Heart right ventricle (tissue), 16 donors: Measurements from ENCODE around the gene ULBP2. TPM values are rescaled to one million over a fixed set of nuclear protein-coding genes. Genes with fewer than 3 reads are reported as not detected.

ENCODE experiments used
- ATAC-seq, 8 donors: fragments of 200-7000 bp; cut with Tn5 transposase; one replicate each; pipeline ENCODE4 v1.9.1; 2020; ENCODE audit warnings: mild to moderate bottlenecking in 8 of 8, moderate library complexity in 8 of 8, moderate number of reproducible peaks in 1 of 8
- DNase-seq, 2 donors: peaks; one replicate each; pipeline ENCODE4 v3.0.0-alpha.2; 2020
- H3K27ac ChIP-seq, 10 donors: fragments of 200-600 bp; sonication (generic) in 2 of 10; one replicate each; pipeline versions ENCODE4 v1.5.0 to v1.8.0; 2020 to 2022; ENCODE audit warnings: mild to moderate bottlenecking in 3 of 10
- H3K27me3 ChIP-seq, 7 donors: fragments of 200-600 bp; one replicate each; pipeline ENCODE4 v1.8.0; 2021 to 2022; ENCODE audit warnings: mild to moderate bottlenecking in 2 of 7
- H3K36me3 ChIP-seq, 9 donors: fragments of 200-600 bp; sonication (generic) in 1 of 9; one replicate each; pipeline versions ENCODE4 v1.5.0 to v1.8.0; 2020 to 2022; ENCODE audit warnings: mild to moderate bottlenecking in 2 of 9
- H3K4me1 ChIP-seq, 9 donors: fragments of 200-600 bp; sonication (generic) in 1 of 9; one replicate each; pipeline versions ENCODE4 v1.5.0 to v1.8.0; 2020 to 2022; ENCODE audit warnings: mild to moderate bottlenecking in 4 of 9
- H3K4me3 ChIP-seq, 10 donors: fragments of 200-600 bp; sonication (generic) in 2 of 10; one replicate each; pipeline versions ENCODE4 v1.5.0 to v1.8.0; 2020 to 2022; ENCODE audit warnings: mild to moderate bottlenecking in 7 of 10, moderate library complexity in 2 of 10
- H3K9me3 ChIP-seq, 11 donors: fragments of 200-600 bp in 10 of 11; sonication (generic) in 2 of 11; one replicate each; pipeline versions ENCODE4 v1.5.0 to v1.8.0; 2013 to 2022; ENCODE audit warnings: mild to moderate bottlenecking in 2 of 11, control low read depth in 1 of 11, moderate library complexity in 1 of 11
- WGBS, 2 donors: extraction: QIAGEN DNeasy Blood & Tissue Kit; methylation state at CpG; one replicate each; pipeline ENCODE4 v1.1.7; 2013; ENCODE audit warnings: inconsistent platforms in 1 of 2; 5-methylcytosine and 5-hydroxymethylcytosine counted together
- intact Hi-C, 10 donors: fragments of 100-400 bp; cut with DNase I; formaldehyde crosslinking; loops; one replicate each; pipeline versions ENCODE4 v1.11.1 to v1.14.2; 2022
- polyA plus RNA-seq, 2 donors: library from polyadenylated mRNA; stranded (reverse); fragments of 200-250 nt; gene quantifications; one replicate each; pipeline ENCODE4 v1.2.3, GENCODE V29; 2013
- total RNA-seq, 10 donors: library from RNA; stranded (reverse); fragmentation: NEBNext Ultra II Directional in 3 of 10; extraction: Animal tissue kit (Norgen Biotek cat#: 25700) in 3 of 10; gene quantifications; one replicate each; pipeline versions ENCODE4 v1.2.1 to v1.2.4, GENCODE V29; 2021 to 2023
- TF ChIP-seq, protein P1 (sequence below), 9 donors: fragments of 200-600 bp; sonication (generic) in 2 of 9; IDR thresholded peaks; one replicate each; pipeline versions ENCODE4 v1.5.0 to v1.8.0; 2021 to 2022; ENCODE audit warnings: antibody characterized with exemption in 9 of 9, mild to moderate bottlenecking in 5 of 9, moderate library complexity in 1 of 9
- donor health status: Arrhythmogenic right ventricular cardiomyopathy.
- donor health status: ischemic (EF 13 %, LVEDD 7.1; RV severe dilation, severe dysfunction).
- donor health status: healthy with polysubstance abuse.
- donor health status: DM: no; HTN: yes; CAD: no.
- donor health status: DM: no; HTN: no; CAD: no.
- donor health status: ischemic (EF 25% LVEDD 6.9; RV normal size, moderate dysfunction).
- donor health status: ischemic (EF 25% LVEDD 5.7; RV mildly dilated, moderate dysfunction).
- donor health status: healthy.
- donor health status: DM: yes; HTN: yes; CAD: no.
- donor health status: Ischemic cardiomyopathy.
- donor health status: ischemic (EF 35%, LVEDD 5.7; RV mildly dilated, moderate dysfunction).
- donor health status: nonischemic (EF 11% LVEDD 7.7; RV severe dilation, severe dysfunction).
- donor health status: DM: yes; HTN: yes; CAD: no.
- donor health status: PGD.
- donor health status: ischemic (EF 29% LVEDD 5.4; RV normal size, mild dysfunction).
- donor health status: nonischemic (EF 23%, LVEDD 6.1; RV moderate dilation, normal function).

The ULBP2 gene
- total and polyA plus RNA-seq, 12 donors: 0.46 to 2.7 (median 1.1) TPM; not detected in 1

DNA sequence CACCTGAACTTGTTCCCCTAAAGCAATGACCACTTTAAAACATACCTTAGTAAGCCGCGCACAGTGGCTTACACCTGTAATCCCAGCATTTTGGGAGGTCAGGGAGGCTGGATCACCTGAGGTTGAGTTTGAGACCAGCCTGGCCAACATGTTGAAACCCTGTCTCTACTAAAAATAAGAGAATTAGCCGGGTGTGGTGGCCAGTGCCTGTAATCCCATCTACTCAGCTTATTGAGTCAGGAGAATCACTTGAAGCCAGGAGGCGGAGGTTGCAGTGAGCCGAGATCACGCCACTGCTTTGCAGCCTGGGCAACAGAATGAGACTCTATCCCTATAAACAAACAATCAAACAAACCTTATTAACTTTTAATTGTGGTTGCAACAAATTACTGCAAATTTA, 42.3 kb upstream of the ULBP2 start:
- TF ChIP-seq, protein P1, sequence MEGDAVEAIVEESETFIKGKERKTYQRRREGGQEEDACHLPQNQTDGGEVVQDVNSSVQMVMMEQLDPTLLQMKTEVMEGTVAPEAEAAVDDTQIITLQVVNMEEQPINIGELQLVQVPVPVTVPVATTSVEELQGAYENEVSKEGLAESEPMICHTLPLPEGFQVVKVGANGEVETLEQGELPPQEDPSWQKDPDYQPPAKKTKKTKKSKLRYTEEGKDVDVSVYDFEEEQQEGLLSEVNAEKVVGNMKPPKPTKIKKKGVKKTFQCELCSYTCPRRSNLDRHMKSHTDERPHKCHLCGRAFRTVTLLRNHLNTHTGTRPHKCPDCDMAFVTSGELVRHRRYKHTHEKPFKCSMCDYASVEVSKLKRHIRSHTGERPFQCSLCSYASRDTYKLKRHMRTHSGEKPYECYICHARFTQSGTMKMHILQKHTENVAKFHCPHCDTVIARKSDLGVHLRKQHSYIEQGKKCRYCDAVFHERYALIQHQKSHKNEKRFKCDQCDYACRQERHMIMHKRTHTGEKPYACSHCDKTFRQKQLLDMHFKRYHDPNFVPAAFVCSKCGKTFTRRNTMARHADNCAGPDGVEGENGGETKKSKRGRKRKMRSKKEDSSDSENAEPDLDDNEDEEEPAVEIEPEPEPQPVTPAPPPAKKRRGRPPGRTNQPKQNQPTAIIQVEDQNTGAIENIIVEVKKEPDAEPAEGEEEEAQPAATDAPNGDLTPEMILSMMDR (IDR thresholded peaks at IDR 0.05): no peak

DNA sequence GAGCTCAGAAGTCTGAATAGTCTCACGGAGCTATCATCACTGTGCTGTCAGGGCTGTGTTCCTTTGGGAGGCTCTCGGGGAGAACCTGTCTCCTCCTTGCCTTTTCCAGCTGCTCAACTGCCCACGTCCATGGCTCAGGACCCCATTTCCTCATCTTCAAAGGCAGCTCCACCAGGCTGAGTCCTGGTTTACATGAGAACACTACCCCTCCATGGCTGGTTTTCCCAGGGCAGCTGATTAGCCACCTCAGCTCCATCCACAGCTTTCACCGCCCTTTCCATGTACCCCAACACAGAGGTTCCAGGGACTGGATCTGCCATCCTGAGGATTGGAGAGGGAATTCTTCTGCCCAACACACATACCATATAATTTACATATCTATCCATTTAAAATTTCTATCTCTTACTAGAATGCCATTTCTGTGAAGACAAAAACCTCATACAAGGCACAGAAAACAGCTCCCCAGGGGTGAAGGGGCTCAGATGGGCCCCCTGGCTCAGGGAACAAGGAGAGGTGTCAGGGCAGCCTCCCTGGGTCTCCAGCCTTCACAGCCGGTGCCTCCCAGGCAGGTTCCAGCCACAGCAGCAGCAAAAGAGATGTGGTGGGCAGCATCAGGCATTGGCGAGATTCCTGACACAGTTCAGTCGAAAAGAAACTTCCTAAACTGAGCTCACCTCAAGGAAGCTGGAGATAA, 41.7 kb upstream of the ULBP2 start:
- Histone ChIP-seq H3K36me3 (no peaks in the 10 kb centered on the region), H3K4me1 (peaks cover 2 to 33% (median 23%) of the 10 kb centered on the region in 9 donors), H3K27ac (no peak overlapping the region), H3K27me3 (no peaks in the 10 kb centered on the region), H3K4me3 (no peak overlapping the region), H3K9me3 (no peaks in the 10 kb centered on the region)
- intact Hi-C loops: no loop called here
- TF ChIP-seq, protein P1 (IDR thresholded peaks at IDR 0.05): no peak
- ATAC-seq (no peak), DNase-seq (no peak)
- WGBS, 2 donors: 87 to 89% methylated on average over 7 of the region's 7 CpGs

More for the DNA sequence above, 42.3 kb upstream of the ULBP2 start:
- Histone ChIP-seq H3K27ac (no peak overlapping the region), H3K4me1 (peaks cover 6 to 35% (median 27%) of the 10 kb centered on the region in 9 donors), H3K27me3 (no peaks in the 10 kb centered on the region), H3K9me3 (no peaks in the 10 kb centered on the region), H3K4me3 (no peak overlapping the region), H3K36me3 (no peaks in the 10 kb centered on the region)
- intact Hi-C loops: no loop called here
- DNase-seq (no peak), ATAC-seq (no peak)
- 92 to 93% methylated on average over 6 of the region's 6 CpGs for whole genome bisulfite sequencing, 2 donors

GRCh38 chr6:149900620-149901443, 41.0 kb upstream of the ULBP2 start:
- WGBS, 2 donors: 85 to 91% methylated on average over 11 of the region's 11 CpGs
- H3K27me3 ChIP-seq: no peaks in the 10 kb centered on the region
- TF ChIP-seq, protein P1 (IDR thresholded peaks at IDR 0.05): no peak
- DNase-seq: no peak
- no peaks in the 10 kb centered on the region for H3K9me3 ChIP-seq
- no peak overlapping the region for H3K4me3 ChIP-seq
- ATAC-seq: peak in 1 of 8 donors; percentile 30
- H3K36me3 ChIP-seq: no peaks in the 10 kb centered on the region
- intact Hi-C loops: no loop called here
- H3K4me1 ChIP-seq: peaks cover 0 to 30% (median 21%) of the 10 kb centered on the region in 9 donors
- H3K27ac ChIP-seq: no peak overlapping the region

- TF ChIP-seq, protein P1 (IDR thresholded peaks at IDR 0.05): no peak
- Histone ChIP-seq H3K9me3 (no peaks in the 10 kb centered on the region), H3K27me3 (no peaks in the 10 kb centered on the region), H3K27ac (no peak overlapping the region), H3K4me3 (no peak overlapping the region), H3K4me1 (peaks cover 0 to 26% (median 17%) of the 10 kb centered on the region in 9 donors), H3K36me3 (no peaks in the 10 kb centered on the region)
- ATAC-seq: no peak
- WGBS, 2 donors: 87 to 90% methylated on average over 6 of the region's 6 CpGs
- intact Hi-C loops: no loop called here
- no peak for DNase-seq
Measured at GRCh38 chr6:149901444-149902140, 40.2 kb upstream of the ULBP2 start.
